GM04504 (cell line): ENCODE measurements around the gene DNM3.

Source experiments
- DNase-seq: peaks from one replicate; pipeline ENCODE4 v3.0.0-alpha.2; 2012; ENCODE audit warnings: low read depth

The DNM3 gene

DNA sequence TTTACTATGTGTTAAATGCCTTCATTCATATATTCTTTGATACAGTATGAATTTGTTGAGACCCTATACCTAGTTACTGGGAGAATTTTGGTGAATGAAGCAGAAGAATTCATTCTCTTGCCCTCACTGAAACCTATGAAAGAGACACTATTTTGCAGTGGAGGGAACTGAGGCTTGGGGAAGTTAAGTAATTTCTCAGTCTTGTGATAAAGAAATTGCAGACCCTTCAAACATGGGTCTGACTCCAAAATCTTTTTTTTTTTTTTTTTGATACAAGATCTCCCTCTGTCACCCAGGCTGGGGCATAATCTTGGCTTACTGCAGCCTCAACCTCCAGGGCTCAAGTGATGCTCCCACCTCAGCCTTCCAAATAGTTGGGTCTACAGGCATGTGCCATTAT, 132.1 kb downstream of the DNM3 start:
- DNase-seq: no peak

DNA sequence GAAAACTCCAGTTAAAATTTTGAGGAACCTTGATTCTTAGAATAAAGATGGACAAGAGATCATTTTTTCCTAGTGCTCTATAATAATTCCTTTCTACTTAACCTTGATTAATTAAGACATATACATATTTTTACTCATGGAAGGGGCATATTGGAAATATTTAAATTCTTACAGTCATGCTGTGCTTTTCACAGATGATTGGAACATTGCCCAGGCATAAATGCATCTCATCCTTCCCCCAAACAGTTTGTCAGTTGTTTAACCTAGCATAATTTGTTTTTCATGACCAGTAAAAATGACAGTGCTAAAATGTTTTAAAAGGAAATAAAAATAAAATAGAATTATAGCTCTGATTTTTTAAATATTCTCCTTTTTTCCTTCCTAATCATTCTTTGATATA, 140.0 kb downstream of the DNM3 start:
- DNase-seq: no peak

DNA sequence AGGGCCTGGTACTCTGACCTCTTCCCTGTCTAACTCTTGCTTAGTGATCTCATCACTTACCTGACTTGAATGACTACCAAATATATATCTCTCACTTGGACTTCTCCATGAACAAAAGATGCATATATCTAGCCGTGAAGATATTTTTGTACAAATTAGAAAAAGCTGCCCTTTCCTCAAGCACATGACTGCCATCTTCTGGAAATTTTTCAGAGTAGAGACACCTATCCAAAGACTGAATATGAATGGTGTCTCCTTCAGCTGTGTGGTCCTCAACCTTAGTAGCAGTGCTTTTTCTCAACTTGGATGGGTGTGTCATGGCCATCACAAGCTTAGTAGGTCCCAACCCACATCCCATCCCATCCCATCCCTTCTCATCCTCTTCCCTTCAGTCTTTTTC, 142.3 kb downstream of the DNM3 start:
- DNase-seq: peak; percentile 15

DNA sequence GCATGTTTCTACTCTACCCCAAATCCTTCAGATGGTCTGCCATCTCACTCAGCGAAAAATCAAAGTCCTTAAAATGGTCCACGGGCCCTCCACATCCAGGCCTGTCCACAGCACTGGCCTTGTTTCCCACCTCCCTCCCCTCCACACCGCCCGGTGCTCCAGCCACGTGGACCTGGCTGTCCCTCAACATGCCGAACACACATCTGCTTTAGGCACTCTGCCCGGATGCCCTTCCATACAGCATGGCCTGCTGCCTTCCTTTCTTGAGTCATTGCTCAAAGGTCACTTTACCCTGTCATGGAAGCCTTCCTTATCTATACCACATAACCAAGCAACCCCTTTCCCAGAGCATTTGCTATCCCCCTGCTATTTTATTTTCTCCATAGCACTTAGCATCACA, 143.0 kb downstream of the DNM3 start:
- DNase-seq: no peak

DNA sequence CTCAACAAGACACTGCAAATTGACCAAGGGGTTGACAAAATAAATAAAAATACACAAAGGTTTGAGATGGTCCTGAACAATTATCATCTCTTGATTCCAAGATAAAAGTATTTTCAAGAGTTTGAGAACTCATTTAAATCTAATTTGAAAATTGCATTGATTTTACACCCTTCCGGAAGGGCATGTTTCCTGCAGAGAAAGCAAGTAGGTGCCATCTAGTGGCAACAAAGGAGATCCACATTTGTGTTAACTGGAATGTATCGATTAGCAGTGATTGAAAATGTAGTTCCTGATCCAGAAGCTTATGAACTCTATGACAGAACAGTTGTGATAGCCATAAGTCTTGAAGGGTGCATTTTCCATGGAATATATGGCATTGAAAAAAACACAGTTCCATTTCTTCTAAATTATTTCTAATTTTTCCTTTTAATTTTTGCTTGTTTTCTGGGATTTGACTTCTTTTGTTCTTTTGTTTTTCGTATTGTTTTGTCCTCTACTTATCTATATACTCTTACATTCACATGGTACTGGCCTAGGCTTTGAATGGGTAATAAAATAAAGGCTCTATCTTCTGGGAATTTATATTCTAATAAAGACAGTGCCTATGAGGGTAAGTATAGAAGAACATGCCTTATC, 143.7 kb downstream of the DNM3 start:
- peak; percentile 9 for DNase-seq

DNA sequence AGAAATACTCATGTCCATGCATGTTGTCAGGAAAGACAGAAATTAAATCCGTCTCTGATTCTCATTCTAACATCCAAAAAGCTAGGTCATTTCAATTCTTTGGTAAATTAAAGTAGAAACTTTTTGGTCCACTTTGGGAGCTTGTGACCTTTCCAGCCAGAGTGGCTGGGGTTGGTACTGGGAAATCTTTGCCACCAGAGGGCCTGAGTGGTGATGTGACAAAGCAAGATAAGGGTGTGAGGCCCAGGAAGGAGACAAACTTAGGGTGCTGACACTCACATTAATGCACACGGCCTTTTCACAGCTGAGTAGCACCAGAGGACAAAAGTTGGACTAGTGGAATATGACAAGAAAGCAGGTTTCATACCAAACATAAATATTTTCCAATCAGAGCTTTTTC, 144.3 kb downstream of the DNM3 start:
- no peak for DNase-seq

DNA sequence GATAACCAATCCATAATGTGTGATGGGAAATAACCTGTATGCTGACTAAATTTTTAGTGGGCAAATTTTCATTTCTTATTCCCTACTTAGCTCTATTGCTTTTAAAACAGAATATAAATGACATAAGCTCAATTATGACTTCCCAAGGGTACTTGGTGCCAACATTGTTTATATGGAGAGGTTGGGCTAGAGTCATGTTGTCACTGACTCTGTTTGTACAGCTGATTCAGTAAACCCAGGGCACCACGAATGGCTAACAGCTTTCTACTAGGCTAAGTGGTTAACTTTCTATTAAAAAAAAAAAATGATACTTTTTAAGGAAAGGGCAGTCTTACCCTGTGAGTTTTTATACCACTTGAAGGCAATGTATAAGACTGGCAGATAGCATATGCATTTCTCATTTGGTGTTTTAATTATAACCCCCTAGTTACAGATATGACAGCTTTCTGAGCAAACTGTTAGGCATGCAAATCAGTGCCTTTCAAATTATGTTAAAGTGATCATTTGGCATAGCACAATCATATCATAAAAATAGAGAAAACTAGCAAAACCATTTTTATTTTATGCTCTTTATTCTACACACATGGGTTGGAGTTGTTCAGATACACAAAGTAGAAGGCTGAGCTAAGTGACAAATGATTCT, 147.1 kb downstream of the DNM3 start:
- DNase-seq: no peak

DNA sequence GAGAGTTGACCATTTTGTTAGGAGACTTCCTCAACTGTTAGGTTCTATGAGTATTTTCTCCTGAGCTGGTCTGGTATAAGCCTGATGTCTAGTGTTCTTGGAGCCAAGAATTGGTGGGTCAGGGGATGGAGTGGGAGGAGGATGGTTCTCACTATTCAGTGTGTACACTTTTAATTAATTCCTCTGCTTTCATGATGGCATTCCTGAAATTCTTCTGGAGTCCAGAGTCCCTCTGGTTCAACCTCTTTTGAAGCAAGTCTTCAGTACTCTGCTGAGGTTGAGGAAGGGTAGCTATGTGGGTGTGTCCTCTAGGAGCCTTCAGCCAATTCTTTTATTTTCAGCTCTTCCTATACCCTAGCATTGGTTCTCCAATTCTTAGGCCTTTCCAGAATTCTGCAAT, 149.1 kb downstream of the DNM3 start:
- no peak for DNase-seq

DNA sequence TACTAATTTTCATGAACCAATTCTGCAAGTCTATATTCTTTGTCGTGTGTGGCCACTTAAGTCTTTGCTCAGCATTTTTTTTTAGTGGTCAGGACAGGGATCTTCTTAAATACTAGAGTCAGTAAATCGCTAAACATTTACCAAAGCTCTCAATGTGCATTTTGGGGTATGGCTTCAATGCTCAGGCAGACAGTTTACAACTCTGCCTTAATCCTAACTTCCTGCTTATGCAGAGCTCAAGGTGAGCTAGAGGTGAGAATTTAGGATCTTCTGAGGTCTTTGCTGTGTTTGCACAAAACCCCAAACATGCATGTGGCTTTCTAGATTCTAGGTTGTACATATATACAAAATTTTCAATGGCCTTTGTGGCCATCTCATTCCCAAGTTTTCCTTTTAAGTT, 153.0 kb downstream of the DNM3 start:
- no peak for DNase-seq

DNA sequence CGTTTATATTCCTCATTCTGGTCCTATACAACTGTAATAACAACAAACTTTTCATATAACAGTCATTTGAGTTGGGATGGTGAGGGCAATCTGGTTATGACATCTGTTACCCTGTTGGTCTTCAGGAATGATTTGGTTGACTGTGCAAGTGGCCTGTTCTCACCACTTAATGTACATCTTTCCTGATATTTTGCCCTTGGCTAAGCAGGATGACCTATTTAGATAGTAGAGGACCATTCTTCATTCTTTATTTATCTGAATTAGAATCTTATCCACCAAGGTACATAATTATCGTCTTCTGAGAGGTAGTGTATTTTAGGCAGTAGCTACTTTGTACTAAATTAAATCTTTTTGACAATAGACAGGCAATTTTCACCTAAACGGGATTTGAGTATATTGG, 154.3 kb downstream of the DNM3 start:
- DNase-seq: no peak

DNA sequence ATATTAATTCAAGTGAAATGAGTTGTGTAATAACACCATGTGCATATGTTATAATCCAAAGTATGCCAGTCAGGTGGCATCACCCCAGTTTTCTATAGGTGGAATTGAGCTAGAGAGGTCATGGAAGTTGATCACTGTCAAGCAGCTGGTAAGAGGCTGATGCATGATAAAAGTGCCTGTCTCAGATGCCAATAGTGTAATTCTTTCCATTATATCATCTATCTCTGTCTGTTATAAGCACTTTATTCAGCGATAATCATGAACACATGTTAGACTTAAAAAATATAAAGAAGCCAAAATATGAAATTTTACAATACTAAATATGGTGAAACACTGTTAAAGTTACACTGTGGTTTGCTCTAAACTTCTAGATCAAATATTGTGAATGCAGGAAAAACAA, 156.6 kb downstream of the DNM3 start:
- DNase-seq: no peak

DNA sequence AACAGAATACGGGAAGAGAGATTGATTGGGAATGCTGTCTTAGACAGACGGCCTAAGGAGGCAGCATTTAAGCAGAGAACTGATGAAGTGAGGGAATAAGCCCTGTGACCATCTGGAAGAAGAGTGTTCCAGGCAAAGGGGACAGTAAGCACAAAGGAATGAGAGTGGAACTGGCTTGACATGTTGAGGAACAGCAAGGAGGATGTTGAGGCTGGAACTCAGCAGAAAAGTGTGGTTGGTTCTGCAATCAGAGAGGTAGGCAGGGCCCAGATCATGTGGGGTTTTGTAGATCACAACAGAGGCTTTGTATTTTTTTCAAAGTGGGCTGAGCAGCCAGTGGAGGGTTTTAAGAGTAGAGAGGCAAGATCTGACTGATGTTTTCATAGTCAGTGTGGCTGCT, 157.4 kb downstream of the DNM3 start:
- peak; percentile 18 for DNase-seq

DNA sequence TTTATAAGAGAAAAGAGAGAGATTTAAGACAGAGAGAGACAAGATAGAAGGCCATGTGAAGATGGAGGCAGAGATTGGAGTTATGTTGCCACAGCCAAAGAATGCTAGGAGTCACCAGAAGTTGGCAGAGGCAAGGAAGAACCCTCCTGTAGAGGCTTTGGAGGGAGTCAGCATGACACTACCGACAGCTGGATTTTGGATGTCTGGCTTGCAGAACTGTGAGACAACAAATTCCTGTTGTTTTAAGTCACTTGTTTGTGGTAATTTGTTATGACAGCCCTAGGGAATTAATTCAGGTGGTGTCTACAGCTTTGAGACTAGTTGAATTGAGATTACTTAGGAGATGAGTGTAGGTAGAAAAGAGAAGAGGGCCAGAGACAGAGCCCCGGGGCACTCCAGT, 158.5 kb downstream of the DNM3 start:
- peak; percentile 43 for DNase-seq

DNA sequence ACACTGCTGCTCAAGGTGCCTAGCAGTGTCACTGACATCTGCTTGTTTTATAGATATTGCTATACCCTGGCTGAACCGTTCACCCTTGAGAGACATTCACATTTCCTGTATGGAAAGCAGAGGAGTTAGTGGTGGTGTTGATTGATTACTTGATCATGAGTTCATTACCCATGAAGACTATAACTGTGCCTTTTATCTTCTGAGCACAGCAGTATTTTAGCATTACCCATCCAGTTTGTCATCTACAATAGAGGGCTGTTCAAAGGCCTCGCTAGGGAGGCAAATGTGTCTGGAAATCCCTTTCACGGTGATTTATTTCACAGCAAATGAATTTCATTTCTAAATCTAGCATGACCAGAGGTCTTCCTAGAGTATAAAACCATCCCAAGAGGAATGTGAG, 160.0 kb downstream of the DNM3 start:
- no peak for DNase-seq

DNA sequence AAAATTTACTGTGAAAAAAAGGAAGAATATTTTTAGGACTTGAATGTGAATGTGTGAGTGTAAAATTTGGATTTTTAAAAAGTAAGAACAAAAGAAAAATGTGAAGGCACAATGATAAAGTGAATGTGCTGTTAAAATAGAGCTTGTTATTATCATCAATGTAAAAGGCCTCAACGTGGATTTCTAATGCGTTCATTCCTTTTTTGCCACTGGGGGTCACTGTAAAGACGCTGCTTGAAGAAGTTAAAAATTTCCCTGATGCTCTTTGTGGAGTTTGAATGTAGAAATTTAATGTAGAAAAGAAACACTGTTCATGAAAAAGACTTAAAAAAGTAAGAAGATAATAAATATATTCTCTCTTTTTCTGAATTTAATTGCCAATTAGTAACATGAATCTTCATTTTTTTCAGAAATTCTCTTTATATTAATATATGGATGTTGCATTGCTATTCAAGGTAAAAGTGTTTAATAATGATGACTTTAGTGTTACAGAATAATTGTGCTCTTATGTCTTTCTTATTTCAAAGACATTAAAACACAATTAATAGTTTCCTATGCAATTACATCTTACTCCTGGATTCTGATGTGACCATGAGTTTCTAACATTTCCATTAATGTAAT, 161.5 kb downstream of the DNM3 start:
- peak; percentile 24 for DNase-seq

DNA sequence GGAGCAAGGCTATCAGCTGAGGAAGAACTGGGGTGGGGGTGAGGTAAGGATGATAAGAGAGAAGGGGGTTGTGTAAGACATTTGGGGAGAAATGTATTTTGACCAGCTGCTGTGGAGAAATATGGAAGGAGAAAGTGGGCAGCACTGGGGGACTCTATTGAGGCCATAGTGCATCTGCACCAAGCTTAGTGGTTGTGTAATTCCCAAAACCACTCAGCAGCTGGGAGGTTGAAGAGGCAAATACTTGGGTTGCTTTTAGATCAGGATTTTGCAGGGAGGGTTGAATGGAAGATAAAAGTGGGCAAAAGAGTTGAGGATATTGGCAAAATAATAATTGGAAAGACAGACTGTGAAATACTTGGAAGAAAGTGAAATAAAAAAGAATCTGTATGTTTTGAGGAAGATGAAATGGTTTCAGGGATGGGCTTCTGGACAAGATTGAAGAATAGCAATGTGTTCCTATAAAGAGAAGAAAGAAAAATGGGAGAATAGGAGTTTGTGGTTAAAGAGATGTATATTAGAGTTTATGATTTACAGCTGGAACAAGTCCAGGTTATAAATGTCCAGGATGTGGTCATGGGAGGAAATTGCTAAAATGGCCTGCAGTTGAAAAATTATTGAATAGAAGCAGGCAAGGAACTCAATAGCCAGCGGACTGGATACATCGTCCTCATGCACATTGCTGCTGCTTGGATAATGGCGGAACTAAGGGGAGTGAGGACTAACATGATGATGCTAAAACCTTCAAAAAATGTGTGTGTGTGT, 162.7 kb downstream of the DNM3 start:
- DNase-seq: no peak

DNA sequence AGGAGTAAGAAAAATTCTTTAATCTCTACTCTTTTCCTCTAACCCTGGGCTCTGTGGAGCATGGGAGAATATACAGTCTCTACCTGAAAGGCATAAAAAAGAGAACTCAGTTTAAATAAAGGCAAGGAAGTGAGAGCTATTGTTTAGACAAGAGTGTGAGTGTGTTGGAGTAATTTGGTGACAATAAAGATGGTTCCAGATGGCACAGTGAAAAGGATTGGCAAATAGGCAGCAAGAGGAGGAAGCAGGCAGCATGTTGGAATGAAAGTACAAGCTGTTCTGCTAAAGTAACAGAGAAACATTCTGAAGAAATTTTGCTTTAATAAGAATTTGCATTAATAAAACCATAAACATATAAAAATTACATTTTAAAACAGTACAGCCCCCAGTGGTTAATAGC, 163.4 kb downstream of the DNM3 start:
- DNase-seq: no peak

DNA sequence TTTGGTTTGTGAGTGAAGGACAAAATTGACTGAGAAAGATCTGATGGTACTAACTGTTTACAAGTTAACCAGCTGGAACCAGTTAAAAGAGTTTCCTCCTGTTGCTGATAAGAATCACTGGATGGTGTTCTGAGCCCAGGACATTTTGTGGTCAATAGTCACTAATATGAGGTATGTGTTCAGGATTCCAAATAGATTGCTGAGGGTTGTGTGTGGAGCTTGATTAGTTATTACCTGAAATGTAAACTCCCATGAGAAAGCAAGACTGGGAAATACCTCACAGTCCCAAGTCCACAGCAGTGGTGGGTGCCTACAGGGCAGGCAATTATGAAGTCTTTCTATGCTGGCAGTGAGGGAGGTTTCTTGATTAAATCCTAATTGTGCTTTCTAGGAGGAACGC, 164.6 kb downstream of the DNM3 start:
- peak; percentile 7 for DNase-seq

DNA sequence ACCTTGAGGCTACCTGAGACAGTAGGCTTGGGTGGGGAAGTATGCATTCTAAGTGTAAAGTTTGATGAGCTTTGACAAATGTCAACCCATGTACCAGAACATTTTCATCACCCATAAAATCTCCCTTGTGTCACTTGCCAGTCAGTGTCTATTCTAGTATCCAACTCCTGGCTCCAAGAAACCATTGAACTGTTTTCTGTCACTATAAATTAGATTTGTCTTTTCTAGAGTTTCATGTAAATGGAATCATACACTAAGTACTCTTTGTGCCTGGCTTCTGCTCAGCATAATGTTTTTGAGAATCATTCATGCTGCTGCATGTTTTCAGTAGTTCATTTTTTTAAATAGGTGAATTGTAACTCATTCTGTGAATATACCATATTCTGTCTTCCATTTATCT, 165.4 kb downstream of the DNM3 start:
- no peak for DNase-seq

DNA sequence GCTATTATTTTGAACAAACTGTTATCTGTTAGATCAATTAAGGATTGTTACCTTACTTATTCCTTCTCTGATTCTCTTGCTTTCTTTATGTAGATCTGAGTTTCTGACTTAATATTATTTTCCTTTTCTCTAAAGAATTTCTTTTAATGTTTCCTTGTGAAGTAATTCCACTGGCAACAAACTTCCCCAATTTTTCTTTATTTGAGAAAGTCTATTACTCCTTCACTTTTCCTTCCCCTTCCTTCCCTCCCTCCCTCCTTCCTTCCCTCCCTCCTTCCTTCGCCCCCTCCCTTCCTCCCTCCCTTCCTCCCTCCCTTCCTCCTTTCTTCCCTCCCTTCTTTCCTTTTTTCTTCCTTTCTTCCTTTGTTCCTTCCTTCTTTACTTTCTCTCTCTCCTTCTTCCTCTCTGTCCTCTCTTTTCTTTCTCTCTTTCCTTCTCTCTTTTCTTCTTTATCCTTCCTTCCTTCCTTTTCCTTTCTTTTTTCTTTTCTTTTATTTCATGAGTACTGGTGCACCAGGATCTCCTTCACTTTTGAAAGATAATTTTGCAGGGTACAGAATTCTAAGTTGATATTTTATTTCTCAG, 177.5 kb downstream of the DNM3 start:
- DNase-seq: no peak

DNA sequence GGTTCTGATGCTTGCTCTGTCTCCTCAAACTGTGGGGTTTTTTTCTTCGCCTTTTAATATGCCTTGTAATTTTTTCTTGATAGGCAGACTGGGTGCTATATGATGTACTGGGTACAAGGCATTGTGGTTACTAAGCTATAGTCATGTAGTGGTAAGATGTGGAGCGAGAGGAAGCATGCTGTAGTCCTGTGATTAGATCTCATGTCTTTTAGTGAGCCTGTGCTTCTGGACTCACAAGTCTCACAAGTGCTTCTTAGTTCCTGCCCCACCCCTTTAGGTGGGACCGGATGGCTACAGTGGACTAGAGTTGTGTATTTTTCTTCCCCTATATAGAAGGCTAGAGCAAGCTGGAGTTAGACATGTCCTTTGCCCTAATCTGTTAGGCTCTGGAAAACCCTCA, 178.7 kb downstream of the DNM3 start:
- no peak for DNase-seq

DNA sequence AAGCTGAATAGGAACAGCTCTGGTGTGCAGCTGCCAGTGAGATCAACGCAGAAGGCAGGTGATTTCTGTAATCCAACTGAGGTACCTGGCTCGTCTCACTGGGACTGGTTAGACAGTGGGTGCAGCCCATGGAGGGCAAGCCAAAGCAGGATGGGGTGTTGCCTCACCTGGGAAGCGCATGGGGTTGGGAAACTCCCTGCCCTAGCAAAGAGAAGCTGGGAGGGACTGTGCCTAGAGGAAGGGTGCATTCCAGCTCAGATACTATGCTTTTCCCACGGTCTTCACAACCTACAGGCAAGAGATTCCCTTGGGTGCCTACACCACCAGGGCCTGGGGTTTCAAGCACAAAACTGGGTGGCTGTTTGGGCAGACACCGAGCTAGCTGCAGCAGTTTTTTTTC, 183.2 kb downstream of the DNM3 start:
- DNase-seq: no peak
